Measurements from ENCODE around the gene PLPPR2.

- TF ChIP-seq, protein P1, sequence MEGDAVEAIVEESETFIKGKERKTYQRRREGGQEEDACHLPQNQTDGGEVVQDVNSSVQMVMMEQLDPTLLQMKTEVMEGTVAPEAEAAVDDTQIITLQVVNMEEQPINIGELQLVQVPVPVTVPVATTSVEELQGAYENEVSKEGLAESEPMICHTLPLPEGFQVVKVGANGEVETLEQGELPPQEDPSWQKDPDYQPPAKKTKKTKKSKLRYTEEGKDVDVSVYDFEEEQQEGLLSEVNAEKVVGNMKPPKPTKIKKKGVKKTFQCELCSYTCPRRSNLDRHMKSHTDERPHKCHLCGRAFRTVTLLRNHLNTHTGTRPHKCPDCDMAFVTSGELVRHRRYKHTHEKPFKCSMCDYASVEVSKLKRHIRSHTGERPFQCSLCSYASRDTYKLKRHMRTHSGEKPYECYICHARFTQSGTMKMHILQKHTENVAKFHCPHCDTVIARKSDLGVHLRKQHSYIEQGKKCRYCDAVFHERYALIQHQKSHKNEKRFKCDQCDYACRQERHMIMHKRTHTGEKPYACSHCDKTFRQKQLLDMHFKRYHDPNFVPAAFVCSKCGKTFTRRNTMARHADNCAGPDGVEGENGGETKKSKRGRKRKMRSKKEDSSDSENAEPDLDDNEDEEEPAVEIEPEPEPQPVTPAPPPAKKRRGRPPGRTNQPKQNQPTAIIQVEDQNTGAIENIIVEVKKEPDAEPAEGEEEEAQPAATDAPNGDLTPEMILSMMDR (IDR thresholded peaks at IDR 0.05): no peak
- TF ChIP-seq POLR2A (IDR thresholded peaks at IDR 0.05): no peak
Measured at GRCh38 chr19:11397089-11397610, 41.9 kb downstream of the PLPPR2 start.
